ENCODE results near the gene ABI2.
"Not testable (repeated sequence)": the region's sequence is repeated elsewhere in the genome, so short reads cannot be mapped to it uniquely, and the experiment has no call there.

The ABI2 gene

DNA sequence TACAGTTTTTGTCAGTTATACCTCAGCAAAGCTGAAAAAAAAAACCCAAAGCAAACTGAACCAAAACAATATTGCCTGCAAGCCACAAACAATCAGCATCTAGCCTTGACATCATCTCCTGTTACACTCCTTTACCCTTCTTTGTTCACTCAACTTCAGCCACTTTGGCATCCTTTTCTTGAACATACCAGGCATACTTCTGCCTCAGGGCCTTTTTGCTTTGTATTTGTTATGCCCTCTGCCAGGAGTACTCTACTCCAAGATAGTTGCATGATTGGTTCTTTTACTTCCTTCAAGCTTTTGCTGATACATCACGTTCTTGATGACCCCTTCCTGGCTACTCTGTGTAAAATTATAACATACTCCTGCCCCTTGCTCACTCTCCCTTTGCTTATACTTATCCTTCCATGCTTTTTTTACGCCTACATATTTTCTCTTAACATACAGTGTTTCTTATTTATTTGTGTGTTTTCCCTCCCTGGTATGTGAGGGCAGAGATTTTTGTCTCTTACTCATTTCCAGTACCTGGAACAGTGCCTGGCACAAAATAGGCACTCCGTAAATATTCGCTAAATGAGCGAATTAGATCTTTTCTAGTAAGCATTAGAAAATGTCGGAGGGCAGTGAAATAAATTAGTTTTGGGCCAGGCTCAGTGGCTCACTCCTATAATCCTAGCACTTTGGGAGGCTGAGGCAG is 12.7 kb downstream of the ABI2 start:
- H3K9me2 ChIP-seq (replicated peaks; ENCODE audit: insufficient read depth, low read length): no peaks in the 10 kb centered on the region
- H3K27me3 ChIP-seq (ENCODE audit: low read length): no peaks in the 10 kb centered on the region
- no peaks in the 10 kb centered on the region for H4K20me1 ChIP-seq (ENCODE audit: low read depth, low read length)
- peaks cover 21% of the 10 kb centered on the region for H3K79me2 ChIP-seq (ENCODE audit: insufficient read depth, low read length)
- TF ChIP-seq EZH2phosphoT487 (conservative IDR thresholded peaks at IDR 0.05; ENCODE audit: low read length): no peak
- TF ChIP-seq, protein P1, sequence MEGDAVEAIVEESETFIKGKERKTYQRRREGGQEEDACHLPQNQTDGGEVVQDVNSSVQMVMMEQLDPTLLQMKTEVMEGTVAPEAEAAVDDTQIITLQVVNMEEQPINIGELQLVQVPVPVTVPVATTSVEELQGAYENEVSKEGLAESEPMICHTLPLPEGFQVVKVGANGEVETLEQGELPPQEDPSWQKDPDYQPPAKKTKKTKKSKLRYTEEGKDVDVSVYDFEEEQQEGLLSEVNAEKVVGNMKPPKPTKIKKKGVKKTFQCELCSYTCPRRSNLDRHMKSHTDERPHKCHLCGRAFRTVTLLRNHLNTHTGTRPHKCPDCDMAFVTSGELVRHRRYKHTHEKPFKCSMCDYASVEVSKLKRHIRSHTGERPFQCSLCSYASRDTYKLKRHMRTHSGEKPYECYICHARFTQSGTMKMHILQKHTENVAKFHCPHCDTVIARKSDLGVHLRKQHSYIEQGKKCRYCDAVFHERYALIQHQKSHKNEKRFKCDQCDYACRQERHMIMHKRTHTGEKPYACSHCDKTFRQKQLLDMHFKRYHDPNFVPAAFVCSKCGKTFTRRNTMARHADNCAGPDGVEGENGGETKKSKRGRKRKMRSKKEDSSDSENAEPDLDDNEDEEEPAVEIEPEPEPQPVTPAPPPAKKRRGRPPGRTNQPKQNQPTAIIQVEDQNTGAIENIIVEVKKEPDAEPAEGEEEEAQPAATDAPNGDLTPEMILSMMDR (IDR thresholded peaks at IDR 0.05; ENCODE audit: insufficient read depth, low read length, poor library complexity, severe bottlenecking): no peak
- no peak overlapping the region for H3K9ac ChIP-seq (ENCODE audit: low read length)
- H3K4me2 ChIP-seq (ENCODE audit: low read depth, low read length, poor library complexity, severe bottlenecking): no peak overlapping the region
- no peaks in the 10 kb centered on the region for H3F3A ChIP-seq (ENCODE audit: insufficient read depth)
- H3K27ac ChIP-seq (ENCODE audit: low read depth, low read length): no peak overlapping the region
- H2AFZ ChIP-seq (ENCODE audit: low read depth, low read length, severe bottlenecking): no peak overlapping the region
- no peak overlapping the region for H3K4me3 ChIP-seq (ENCODE audit: insufficient read depth, low read length, poor library complexity, severe bottlenecking)
- no peaks in the 10 kb centered on the region for H3K9me3 ChIP-seq (ENCODE audit: insufficient read depth, low read length)
- H3K36me3 ChIP-seq (ENCODE audit: low read length): no peaks in the 10 kb centered on the region

DNA sequence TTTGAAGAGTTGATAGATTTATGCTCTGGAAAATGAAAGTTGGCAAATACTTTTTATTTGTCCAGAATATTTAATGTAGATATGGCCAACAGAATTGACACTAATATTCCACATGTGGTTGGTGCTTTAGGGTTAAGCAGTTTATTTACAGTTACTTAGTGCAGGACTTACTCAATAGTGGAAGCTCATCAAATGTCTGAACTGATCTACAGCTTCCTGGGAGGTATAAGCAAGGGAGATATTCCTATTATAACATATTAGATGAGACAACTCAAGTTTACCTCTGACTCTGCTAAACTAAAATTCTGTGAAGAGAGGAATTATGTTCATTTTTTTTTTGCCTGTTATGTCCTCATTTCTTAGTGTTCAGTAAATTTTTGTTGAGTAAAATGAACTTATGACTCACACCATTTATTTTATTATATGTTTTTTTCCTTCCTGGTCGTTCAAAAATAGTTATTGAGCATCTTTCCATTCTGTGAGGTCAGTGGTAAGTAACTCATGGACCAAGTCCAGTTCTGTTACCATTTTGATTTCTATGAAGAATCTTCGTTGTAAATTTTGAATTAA is 13.6 kb downstream of the ABI2 start:
- no peak overlapping the region for H3K9ac ChIP-seq (ENCODE audit: low read length)
- H3K27me3 ChIP-seq (ENCODE audit: low read length): no peaks in the 10 kb centered on the region
- peaks cover 21% of the 10 kb centered on the region for H3K79me2 ChIP-seq (ENCODE audit: insufficient read depth, low read length)
- no peak overlapping the region for H2AFZ ChIP-seq (ENCODE audit: low read depth, low read length, severe bottlenecking)
- no peaks in the 10 kb centered on the region for H3K9me3 ChIP-seq (ENCODE audit: insufficient read depth, low read length)
- TF ChIP-seq, protein P1 (IDR thresholded peaks at IDR 0.05; ENCODE audit: insufficient read depth, low read length, poor library complexity, severe bottlenecking): no peak
- no peak for TF ChIP-seq EZH2phosphoT487 (conservative IDR thresholded peaks at IDR 0.05; ENCODE audit: low read length)
- no peaks in the 10 kb centered on the region for H3K9me2 ChIP-seq (replicated peaks; ENCODE audit: insufficient read depth, low read length)
- no peaks in the 10 kb centered on the region for H3K36me3 ChIP-seq (ENCODE audit: low read length)
- no peak overlapping the region for H3K4me3 ChIP-seq (ENCODE audit: insufficient read depth, low read length, poor library complexity, severe bottlenecking)
- no peaks in the 10 kb centered on the region for H3F3A ChIP-seq (ENCODE audit: insufficient read depth)
- H4K20me1 ChIP-seq (ENCODE audit: low read depth, low read length): no peaks in the 10 kb centered on the region
- H3K4me2 ChIP-seq (ENCODE audit: low read depth, low read length, poor library complexity, severe bottlenecking): no peak overlapping the region
- no peak overlapping the region for H3K27ac ChIP-seq (ENCODE audit: low read depth, low read length)

DNA sequence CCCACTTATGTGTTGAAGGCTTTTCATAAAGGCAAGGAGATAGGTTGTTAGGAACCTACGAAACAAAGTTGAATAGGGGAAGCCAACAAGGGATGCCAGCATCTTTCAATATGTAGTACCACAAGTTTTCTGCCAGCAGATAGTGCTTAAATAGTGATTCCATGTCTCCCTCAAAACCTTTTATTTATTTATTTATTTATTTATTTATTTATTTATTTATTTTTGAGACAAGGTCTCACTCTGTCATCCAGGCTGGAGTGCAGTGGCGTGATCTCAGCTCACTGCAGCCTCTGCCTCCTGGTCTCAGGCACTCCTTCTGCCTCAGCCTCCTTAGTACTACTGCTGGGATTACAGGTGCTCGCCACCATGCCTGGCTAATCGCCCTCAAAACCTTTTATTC is 14.2 kb downstream of the ABI2 start:
- not testable (repeated sequence) for H3K9me3 ChIP-seq (ENCODE audit: insufficient read depth, low read length); H3K4me3 ChIP-seq (ENCODE audit: insufficient read depth, low read length, poor library complexity, severe bottlenecking); H3K27me3 ChIP-seq (ENCODE audit: low read length); H2AFZ ChIP-seq (ENCODE audit: low read depth, low read length, severe bottlenecking); H3F3A ChIP-seq (ENCODE audit: insufficient read depth); H3K27ac ChIP-seq (ENCODE audit: low read depth, low read length); H3K36me3 ChIP-seq (ENCODE audit: low read length); H3K9me2 ChIP-seq (replicated peaks; ENCODE audit: insufficient read depth, low read length); H3K4me2 ChIP-seq (ENCODE audit: low read depth, low read length, poor library complexity, severe bottlenecking); H4K20me1 ChIP-seq (ENCODE audit: low read depth, low read length); H3K9ac ChIP-seq (ENCODE audit: low read length)
- H3K79me2 ChIP-seq (ENCODE audit: insufficient read depth, low read length): peaks cover 15% of the 10 kb centered on the region

DNA sequence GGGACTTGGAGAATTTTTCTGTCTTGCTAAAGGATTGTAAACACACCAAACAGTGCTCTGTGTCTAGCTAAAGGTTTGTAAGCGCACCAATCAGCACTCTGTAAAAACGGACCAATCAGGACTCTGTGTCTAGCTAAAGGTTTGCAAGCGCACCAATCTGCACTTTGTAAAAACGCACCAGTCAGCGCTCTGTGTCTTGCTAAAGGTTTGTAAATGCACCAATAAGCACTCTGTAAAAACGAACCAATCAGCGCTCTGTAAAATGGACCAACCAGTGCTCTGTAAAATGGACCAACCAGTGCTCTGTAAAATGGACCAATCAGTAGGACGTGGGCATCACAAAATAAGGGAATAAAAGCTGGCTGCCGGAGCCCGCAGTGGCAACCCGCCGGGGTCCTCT is 16.5 kb downstream of the ABI2 start:
- H3K9ac ChIP-seq (ENCODE audit: low read length): no peak overlapping the region
- no peaks in the 10 kb centered on the region for H3K9me3 ChIP-seq (ENCODE audit: insufficient read depth, low read length)
- H3K4me2 ChIP-seq (ENCODE audit: low read depth, low read length, poor library complexity, severe bottlenecking): no peak overlapping the region
- H3K27ac ChIP-seq (ENCODE audit: low read depth, low read length): no peak overlapping the region
- H3K27me3 ChIP-seq (ENCODE audit: low read length): no peaks in the 10 kb centered on the region
- no peaks in the 10 kb centered on the region for H3K36me3 ChIP-seq (ENCODE audit: low read length)
- no peaks in the 10 kb centered on the region for H3K9me2 ChIP-seq (replicated peaks; ENCODE audit: insufficient read depth, low read length)
- H4K20me1 ChIP-seq (ENCODE audit: low read depth, low read length): no peaks in the 10 kb centered on the region
- H2AFZ ChIP-seq (ENCODE audit: low read depth, low read length, severe bottlenecking): no peak overlapping the region
- peaks cover 3% of the 10 kb centered on the region; the same call in 1 of the 2 replicates for H3K79me2 ChIP-seq (ENCODE audit: insufficient read depth, low read length)
- TF ChIP-seq, protein P1 (IDR thresholded peaks at IDR 0.05; ENCODE audit: insufficient read depth, low read length, poor library complexity, severe bottlenecking): no peak
- TF ChIP-seq EZH2phosphoT487 (conservative IDR thresholded peaks at IDR 0.05; ENCODE audit: low read length): no peak
- no peaks in the 10 kb centered on the region for H3F3A ChIP-seq (ENCODE audit: insufficient read depth)
- no peak overlapping the region for H3K4me3 ChIP-seq (ENCODE audit: insufficient read depth, low read length, poor library complexity, severe bottlenecking)

All from SU-DHL-6 (cell line).